Muscle layer of duodenum (tissue), 2 donors: ENCODE data around the gene ABHD12B.
"Not testable (repeated sequence)": the region's sequence is repeated elsewhere in the genome, so short reads cannot be mapped to it uniquely, and the experiment has no call there.

Source experiments
- H3K27ac ChIP-seq: one replicate; pipeline ENCODE4 v1.7.0; 2013; ENCODE audit warnings: mild to moderate bottlenecking, low read length
- H3K27me3 ChIP-seq: one replicate; pipeline ENCODE4 v1.7.0; 2013; ENCODE audit warnings: low read depth, mild to moderate bottlenecking, control low read depth, low read length
- H3K36me3 ChIP-seq, 2 donors: one replicate each; pipeline ENCODE4 v1.7.0; 2013; ENCODE audit warnings: low read length in 2 of 2, control low read depth in 1 of 2, mild to moderate bottlenecking in 1 of 2; ENCODE audit not compliant: insufficient read depth in 2 of 2, control insufficient read depth in 1 of 2
- H3K4me1 ChIP-seq, 2 donors: one replicate each; pipeline ENCODE4 v1.7.0; 2013; ENCODE audit warnings: low read length in 2 of 2, mild to moderate bottlenecking in 2 of 2, control low read depth in 1 of 2, moderate library complexity in 1 of 2; ENCODE audit not compliant: insufficient read depth in 2 of 2, control insufficient read depth in 1 of 2
- H3K4me3 ChIP-seq, 2 donors: one replicate each; pipeline ENCODE4 v1.7.0; 2013; ENCODE audit warnings: low read length in 2 of 2, low read depth in 1 of 2, mild to moderate bottlenecking in 1 of 2
- H3K9me3 ChIP-seq, 2 donors: one replicate each; pipeline ENCODE4 v1.7.0; 2013; ENCODE audit warnings: low read length in 2 of 2, control low read depth in 1 of 2, mild to moderate bottlenecking in 1 of 2; ENCODE audit not compliant: control insufficient read depth in 1 of 2
- donor health status: healthy.

The ABHD12B gene

GRCh38 chr14:50865391-50866076, 6.3 kb upstream of the ABHD12B start:
- Histone ChIP-seq H3K9me3 (no peaks in the 10 kb centered on the region), H3K27me3 (no peaks in the 10 kb centered on the region), H3K36me3 (no peaks in the 10 kb centered on the region), H3K4me1 (no peaks in the 10 kb centered on the region), H3K4me3 (no peak overlapping the region), H3K27ac (no peak overlapping the region)

GRCh38 chr14:50871228-50871627, 625 bp upstream of the ABHD12B start:
- H3K9me3 ChIP-seq: no peaks in the 10 kb centered on the region
- no peak overlapping the region for H3K27ac ChIP-seq
- no peaks in the 10 kb centered on the region for H3K36me3 ChIP-seq
- H3K4me1 ChIP-seq: no peaks in the 10 kb centered on the region
- no peak overlapping the region for H3K4me3 ChIP-seq
- peaks cover 11% of the 10 kb centered on the region for H3K27me3 ChIP-seq

- Histone ChIP-seq H3K36me3 (no peaks in the 10 kb centered on the region), H3K4me1 (no peaks in the 10 kb centered on the region), H3K27me3 (peaks cover 11% of the 10 kb centered on the region), H3K4me3 (no peak overlapping the region), H3K27ac (no peak overlapping the region), H3K9me3 (no peaks in the 10 kb centered on the region)
Measured at GRCh38 chr14:50874757-50875156, 2.9 kb downstream of the ABHD12B start.

GRCh38 chr14:50875359-50876070, 3.7 kb downstream of the ABHD12B start:
- H3K4me3 ChIP-seq: no peak overlapping the region
- peaks cover 11% of the 10 kb centered on the region for H3K27me3 ChIP-seq
- no peak overlapping the region for H3K27ac ChIP-seq
- no peaks in the 10 kb centered on the region for H3K36me3 ChIP-seq
- H3K9me3 ChIP-seq: no peaks in the 10 kb centered on the region
- no peaks in the 10 kb centered on the region for H3K4me1 ChIP-seq

GRCh38 chr14:50882932-50883826, 11.3 kb downstream of the ABHD12B start:
- Histone ChIP-seq H3K36me3 (peaks cover 0 to 5% of the 10 kb centered on the region in 2 donors), H3K27ac (no peak overlapping the region), H3K27me3 (no peaks in the 10 kb centered on the region), H3K4me1 (no peaks in the 10 kb centered on the region), H3K9me3 (no peaks in the 10 kb centered on the region), H3K4me3 (no peak overlapping the region)

GRCh38 chr14:50883827-50884197, 12.0 kb downstream of the ABHD12B start:
- Histone ChIP-seq H3K9me3 (no peaks in the 10 kb centered on the region), H3K36me3 (peaks cover 0 to 5% of the 10 kb centered on the region in 2 donors)

GRCh38 chr14:50887476-50887875, 15.6 kb downstream of the ABHD12B start:
- Histone ChIP-seq H3K27ac (no peak overlapping the region), H3K4me3 (no peak overlapping the region), H3K36me3 (peaks cover 0 to 5% of the 10 kb centered on the region in 2 donors), H3K9me3 (no peaks in the 10 kb centered on the region), H3K4me1 (no peaks in the 10 kb centered on the region), H3K27me3 (no peaks in the 10 kb centered on the region)

More at GRCh38 chr14:50883827-50884197, 12.0 kb downstream of the ABHD12B start:
- no peaks in the 10 kb centered on the region for H3K4me1 ChIP-seq
- no peak overlapping the region for H3K27ac ChIP-seq
- H3K27me3 ChIP-seq: no peaks in the 10 kb centered on the region
- no peak overlapping the region for H3K4me3 ChIP-seq

GRCh38 chr14:50892255-50892654, 20.4 kb downstream of the ABHD12B start:
- no peaks in the 10 kb centered on the region for H3K27me3 ChIP-seq
- H3K4me3 ChIP-seq: no peak overlapping the region
- H3K36me3 ChIP-seq: no peaks in the 10 kb centered on the region
- H3K4me1 ChIP-seq: no peaks in the 10 kb centered on the region
- H3K27ac ChIP-seq: no peak overlapping the region
- H3K9me3 ChIP-seq: no peaks in the 10 kb centered on the region

- H3K4me1 ChIP-seq, H3K9me3 ChIP-seq, H3K27me3 ChIP-seq, H3K27ac ChIP-seq, H3K4me3 ChIP-seq, H3K36me3 ChIP-seq: not testable (repeated sequence)
Measured at GRCh38 chr14:50896421-50896820, 24.6 kb downstream of the ABHD12B start.

- not testable (repeated sequence) for H3K9me3 ChIP-seq, H3K27me3 ChIP-seq, H3K4me1 ChIP-seq, H3K27ac ChIP-seq, H3K36me3 ChIP-seq, H3K4me3 ChIP-seq
Measured at GRCh38 chr14:50897005-50897404, 25.2 kb downstream of the ABHD12B start.

- Histone ChIP-seq H3K4me3 (no peak overlapping the region), H3K27me3 (no peaks in the 10 kb centered on the region), H3K36me3 (peaks cover 0 to 2% of the 10 kb centered on the region in 2 donors), H3K4me1 (no peaks in the 10 kb centered on the region), H3K27ac (no peak overlapping the region), H3K9me3 (no peaks in the 10 kb centered on the region)
Measured at GRCh38 chr14:50897658-50898175, 25.9 kb downstream of the ABHD12B start.
